ENCODE results near the gene EIF4G3.
A peak's percentile ranks its signal among the peaks of the same experiment; 100 is the strongest.
"Not testable (repeated sequence)": the region's sequence is repeated elsewhere in the genome, so short reads cannot be mapped to it uniquely, and the experiment has no call there.

EIF4G3 gene

DNA sequence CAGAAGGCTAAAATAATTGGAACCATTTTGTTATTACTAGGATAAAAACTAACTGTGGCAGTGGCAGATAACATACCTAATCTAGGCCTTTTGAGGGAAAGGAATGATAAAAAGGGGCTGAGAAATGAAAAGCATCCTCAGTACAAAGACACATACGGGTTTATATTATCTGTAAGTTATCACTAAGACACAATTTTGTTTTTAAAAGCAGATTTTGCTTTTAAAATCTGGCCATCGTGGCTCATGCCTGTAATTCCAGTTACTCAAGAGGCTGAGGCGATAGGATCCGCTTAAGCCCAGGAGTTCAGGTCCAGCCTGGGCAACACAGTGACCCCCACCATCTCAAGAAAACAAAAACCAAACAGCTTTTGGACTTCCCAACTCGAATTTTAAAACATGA, 364.8 kb downstream of the EIF4G3 start:
- H3K36me3 ChIP-seq, result peaks cover 56% of the 10 kb centered on the region
- no peak for TF ChIP-seq CTCF (IDR thresholded peaks at IDR 0.05)
- no peaks in the 10 kb centered on the region for H3K9me3 ChIP-seq
- H3K27ac ChIP-seq, result no peak overlapping the region
- H3K27me3 ChIP-seq, result no peaks in the 10 kb centered on the region
- H3K4me3 ChIP-seq (ENCODE audit: low read depth in 1 of 2, low read length in 1 of 2), result no peak overlapping the region
- H3K4me1 ChIP-seq (ENCODE audit: control insufficient read depth in 1 of 2, insufficient read depth in 1 of 2, low read depth in 1 of 2, low read length in 1 of 2), result no peaks in the 10 kb centered on the region

GRCh38 chr1:20793236-20793635, 383.5 kb downstream of the EIF4G3 start:
- Histone ChIP-seq H3K4me1 (ENCODE audit: control insufficient read depth in 1 of 2, insufficient read depth in 1 of 2, low read depth in 1 of 2, low read length in 1 of 2) (no peaks in the 10 kb centered on the region), H3K4me3 (ENCODE audit: low read depth in 1 of 2, low read length in 1 of 2) (no peak overlapping the region), H3K36me3 (no peaks in the 10 kb centered on the region), H3K9me3 (no peaks in the 10 kb centered on the region), H3K27ac (no peak overlapping the region), H3K27me3 (no peaks in the 10 kb centered on the region)
- TF ChIP-seq CTCF (IDR thresholded peaks at IDR 0.05), result no peak

- TF ChIP-seq CTCF (IDR thresholded peaks at IDR 0.05), result no peak
- H3K27ac ChIP-seq, result no peak overlapping the region
These were observed 384.5 kb downstream of the EIF4G3 start for GRCh38 chr1:20792196-20792595.

GRCh38 chr1:20790785-20791184, 385.9 kb downstream of the EIF4G3 start:
- Histone ChIP-seq H3K4me1 (ENCODE audit: control insufficient read depth in 1 of 2, insufficient read depth in 1 of 2, low read depth in 1 of 2, low read length in 1 of 2) (peaks cover 11 to 13% of the 10 kb centered on the region in 2 experiments), H3K4me3 (ENCODE audit: low read depth in 1 of 2, low read length in 1 of 2) (no peak overlapping the region), H3K9me3 (no peaks in the 10 kb centered on the region), H3K27me3 (no peaks in the 10 kb centered on the region), H3K36me3 (no peaks in the 10 kb centered on the region), H3K27ac (no peak overlapping the region)
- no peak for TF ChIP-seq CTCF (IDR thresholded peaks at IDR 0.05)

More at GRCh38 chr1:20792196-20792595, 384.5 kb downstream of the EIF4G3 start:
- peaks cover 8% of the 10 kb centered on the region in 2 experiments for H3K4me1 ChIP-seq (ENCODE audit: control insufficient read depth in 1 of 2, insufficient read depth in 1 of 2, low read depth in 1 of 2, low read length in 1 of 2)
- no peak overlapping the region for H3K4me3 ChIP-seq (ENCODE audit: low read depth in 1 of 2, low read length in 1 of 2)
- H3K27me3 ChIP-seq, result no peaks in the 10 kb centered on the region
- no peaks in the 10 kb centered on the region for H3K36me3 ChIP-seq
- H3K9me3 ChIP-seq, result no peaks in the 10 kb centered on the region

GRCh38 chr1:20789598-20789997, 387.1 kb downstream of the EIF4G3 start:
- not testable (repeated sequence) for H3K4me3 ChIP-seq (ENCODE audit: low read depth in 1 of 2, low read length in 1 of 2); H3K27me3 ChIP-seq

GRCh38 chr1:20787840-20788795, 388.6 kb downstream of the EIF4G3 start:
- Histone ChIP-seq H3K4me1 (ENCODE audit: control insufficient read depth in 1 of 2, insufficient read depth in 1 of 2, low read depth in 1 of 2, low read length in 1 of 2) (peaks cover 24 to 28% of the 10 kb centered on the region in 2 experiments), H3K9me3 (no peaks in the 10 kb centered on the region), H3K4me3 (ENCODE audit: low read depth in 1 of 2, low read length in 1 of 2) (peak overlapping the region; percentile 69 to 98), H3K36me3 (no peaks in the 10 kb centered on the region), H3K27me3 (no peaks in the 10 kb centered on the region), H3K27ac (peak overlapping the region; percentile 96)
- no peak for TF ChIP-seq CTCF (IDR thresholded peaks at IDR 0.05)

More at GRCh38 chr1:20789598-20789997, 387.1 kb downstream of the EIF4G3 start:
- H3K36me3 ChIP-seq, H3K9me3 ChIP-seq, H3K27ac ChIP-seq: not testable (repeated sequence)
- H3K4me1 ChIP-seq (ENCODE audit: control insufficient read depth in 1 of 2, insufficient read depth in 1 of 2, low read depth in 1 of 2, low read length in 1 of 2), result peaks cover 23 to 25% of the 10 kb centered on the region in 2 experiments
